IMR-90 (cell line): ENCODE measurements around the gene NQO2. TPM values are rescaled to one million over a fixed set of nuclear protein-coding genes. Genes with fewer than 3 reads are reported as not detected.

Experiments used
- ATAC-seq: fragments of 200-7000 bp; cut with Tn5 transposase; 2 replicates; pipeline ENCODE4 v1.9.1; 2020; ENCODE audit warnings: low read depth, mild to moderate bottlenecking, moderate library complexity
- BruUV-seq: library from RNA; stranded (reverse); fragments of 400-500 nt; replicated peaks from 2 replicates; lab custom pipeline; 2021; lab: Mats Ljungman, UMichigan
- CTCF ChIA-PET: fragments of 300-600 bp; formaldehyde crosslinking; extraction: SDS; loops from one replicate; lab custom pipeline; 2021; ENCODE audit warnings: antibody characterized with exemption; lab: Yijun Ruan, JAX
- POLR2A ChIA-PET: fragments of 300-600 bp; sonication (Branson Sonifier 250); formaldehyde crosslinking; loops from one replicate; lab custom pipeline; 2022; ENCODE audit warnings: antibody characterized with exemption; ENCODE audit not compliant: unreplicated experiment; lab: Charles Lee
- DNase-seq: peaks from one replicate; pipeline ENCODE4 v3.0.0; 2013
- H2AFZ ChIP-seq: replicated peaks from 2 replicates; pipeline ENCODE3; 2013; ENCODE audit warnings: low read length, mild to moderate bottlenecking; ENCODE audit not compliant: poor library complexity
- H2AK5ac ChIP-seq: 2 replicates; pipeline ENCODE4 v1.6.1; 2013; ENCODE audit warnings: low read depth, low read length, inconsistent platforms
- H2AK9ac ChIP-seq: replicated peaks from 2 replicates; pipeline ENCODE3; 2013; ENCODE audit warnings: mild to moderate bottlenecking, low read depth, low read length, moderate library complexity; ENCODE audit not compliant: poor library complexity
- H2BK120ac ChIP-seq: 2 replicates; pipeline ENCODE4 v1.6.1; 2013; ENCODE audit warnings: low read depth, low read length, inconsistent platforms
- H2BK15ac ChIP-seq: 3 replicates; pipeline ENCODE4 v1.6.1; 2013; ENCODE audit warnings: low read depth, low read length, inconsistent platforms
- H2BK20ac ChIP-seq: 2 replicates; pipeline ENCODE4 v1.6.1; 2013; ENCODE audit warnings: low read depth, mild to moderate bottlenecking, inconsistent platforms, low read length, moderate library complexity
- H2BK5ac ChIP-seq: 2 replicates; pipeline ENCODE4 v1.6.1; 2013; ENCODE audit warnings: mild to moderate bottlenecking, low read depth, low read length, inconsistent platforms; ENCODE audit not compliant: poor library complexity, severe bottlenecking
- H3K14ac ChIP-seq: replicated peaks from 2 replicates; pipeline ENCODE4 v1.6.1; 2013; ENCODE audit warnings: low read depth, low read length, inconsistent platforms
- H3K18ac ChIP-seq: 2 replicates; pipeline ENCODE4 v1.6.1; 2013; ENCODE audit warnings: low read depth, low read length, control low read depth
- H3K23ac ChIP-seq: 2 replicates; pipeline ENCODE4 v1.6.1; 2013; ENCODE audit warnings: low read depth, low read length, inconsistent platforms
- H3K27ac ChIP-seq: 2 replicates; pipeline ENCODE4 v1.5.1; 2013; ENCODE audit warnings: mild to moderate bottlenecking, control low read depth, low read length; ENCODE audit not compliant: insufficient read depth
- H3K27me3 ChIP-seq: 2 replicates; pipeline ENCODE4 v1.6.1; 2013; ENCODE audit warnings: low read length; ENCODE audit not compliant: control insufficient read depth, insufficient read depth
- H3K36me3 ChIP-seq: 2 replicates; pipeline ENCODE4 v1.6.1; 2013; ENCODE audit warnings: low read length, mixed read lengths; ENCODE audit not compliant: control insufficient read depth, insufficient read depth
- H3K4ac ChIP-seq: 2 replicates; pipeline ENCODE4 v1.6.1; 2013; ENCODE audit warnings: low read depth, low read length, inconsistent platforms
- H3K4me1 ChIP-seq: 2 replicates; pipeline ENCODE4 v1.6.1; 2013; ENCODE audit warnings: low read length, mixed read lengths; ENCODE audit not compliant: control insufficient read depth, insufficient read depth
- H3K4me2 ChIP-seq: 2 replicates; pipeline ENCODE4 v1.6.1; 2013; ENCODE audit warnings: low read depth, mild to moderate bottlenecking, control low read depth, low read length, moderate library complexity
- H3K4me3 ChIP-seq: 2 replicates; pipeline ENCODE4 v1.5.1; 2013; ENCODE audit warnings: low read depth, mild to moderate bottlenecking, control low read depth, low read length, moderate library complexity; ENCODE audit not compliant: insufficient read depth
- H3K56ac ChIP-seq: 2 replicates; pipeline ENCODE4 v1.6.1; 2013; ENCODE audit warnings: low read length, inconsistent platforms; ENCODE audit not compliant: insufficient read depth; ENCODE audit errors: extremely low read depth
- H3K79me1 ChIP-seq, 2 experiments: 2 replicates each; pipeline ENCODE4 v1.6.1; 2013; ENCODE audit warnings: low read length in 2 of 2, inconsistent platforms in 1 of 2, low read depth in 1 of 2
- H3K9ac ChIP-seq: 2 replicates; pipeline ENCODE4 v1.6.1; 2013; ENCODE audit warnings: low read depth, low read length, control low read depth
- H3K9me1 ChIP-seq: 2 replicates; pipeline ENCODE4 v1.6.1; 2013; ENCODE audit warnings: low read length, inconsistent platforms; ENCODE audit not compliant: insufficient read depth
- H3K9me3 ChIP-seq: 2 replicates; pipeline ENCODE4 v1.6.1; 2013; ENCODE audit warnings: low read length; ENCODE audit not compliant: control insufficient read depth, insufficient read depth
- H4K20me1 ChIP-seq: 2 replicates; pipeline ENCODE4 v1.6.1; 2013; ENCODE audit warnings: low read length, inconsistent platforms; ENCODE audit not compliant: insufficient read depth
- H4K5ac ChIP-seq: 2 replicates; pipeline ENCODE4 v1.6.1; 2013; ENCODE audit warnings: mild to moderate bottlenecking, low read depth, low read length, control low read depth
- H4K8ac ChIP-seq, 2 experiments: 2 replicates each; pipeline ENCODE4 v1.6.1; 2013; ENCODE audit warnings: low read depth in 2 of 2, low read length in 2 of 2, control low read depth in 1 of 2, inconsistent platforms in 1 of 2
- H4K91ac ChIP-seq: 2 replicates; pipeline ENCODE4 v1.6.1; 2013; ENCODE audit warnings: low read depth, low read length, inconsistent platforms; ENCODE audit not compliant: insufficient read depth
- BHLHE40 ChIP-seq: fragments of 150-350 bp; IDR thresholded peaks from 2 replicates; pipeline ENCODE4 v1.6.1; 2016; ENCODE audit warnings: mild to moderate bottlenecking, low read depth, low read length
- CHD1 ChIP-seq: IDR thresholded peaks from 2 replicates; pipeline ENCODE4 v1.6.1; 2012; ENCODE audit warnings: low read depth, low read length, improper control_type of control experiment
- CTCF ChIP-seq: conservative IDR thresholded peaks from 2 replicates; pipeline ENCODE4 v1.5.1; 2012; ENCODE audit warnings: mild to moderate bottlenecking, low read depth, low read length, improper control_type of control experiment
- ELK1 ChIP-seq: fragments of 150-350 bp; IDR thresholded peaks from 2 replicates; pipeline ENCODE4 v1.6.1; 2016; ENCODE audit warnings: low read depth, mild to moderate bottlenecking, low read length, moderate library complexity, borderline replicate concordance
- FOS ChIP-seq: fragments of 150-350 bp; IDR thresholded peaks from 2 replicates; pipeline ENCODE4 v1.6.1; 2016; ENCODE audit warnings: low read depth, low read length
- MAFK ChIP-seq: IDR thresholded peaks from 2 replicates; pipeline ENCODE4 v1.6.1; 2012; ENCODE audit warnings: low read depth, low read length, improper control_type of control experiment
- MXI1 ChIP-seq: IDR thresholded peaks from 2 replicates; pipeline ENCODE4 v1.6.1; 2012; ENCODE audit warnings: low read depth, mild to moderate bottlenecking, low read length, moderate library complexity, borderline replicate concordance
- NFE2L2 ChIP-seq: fragments of 150-350 bp; IDR thresholded peaks from 2 replicates; pipeline ENCODE4 v1.6.1; 2016; ENCODE audit warnings: low read depth, mild to moderate bottlenecking, low read length
- RCOR1 ChIP-seq: IDR thresholded peaks from 2 replicates; pipeline ENCODE4 v1.6.1; 2012; ENCODE audit warnings: mild to moderate bottlenecking, low read length, improper control_type of control experiment; ENCODE audit not compliant: insufficient replicate concordance
- RFX5 ChIP-seq: IDR thresholded peaks from 2 replicates; pipeline ENCODE4 v1.8.0; 2012; ENCODE audit warnings: low read depth, mild to moderate bottlenecking, low read length, moderate library complexity
- SMC3 ChIP-seq: fragments of 150-350 bp; IDR thresholded peaks from 2 replicates; pipeline ENCODE4 v1.6.1; 2016; ENCODE audit warnings: low read depth, mild to moderate bottlenecking, antibody characterized with exemption, low read length, moderate library complexity
- WGBS, 2 experiments: methylation state at CpG; one replicate each; pipeline versions ENCODE4 v1.1.5 to v1.1.7; 2013; ENCODE audit warnings: missing lambda C conversion rate in 2 of 2; ENCODE audit not compliant: insufficient read length in 1 of 2; ENCODE audit errors: extremely low coverage in 2 of 2; 5-methylcytosine and 5-hydroxymethylcytosine counted together
- dilution Hi-C: fragments of 300-500 bp; cut with HindIII; formaldehyde crosslinking; loops from one replicate; pipeline ENCODE4 v1.14.3; 2018; ENCODE audit warnings: low sequenced_read_pairs; ENCODE audit not compliant: unreplicated experiment
- in situ Hi-C: fragments of 300-500 bp; cut with MboI; formaldehyde crosslinking; loops from 3 replicates; pipeline ENCODE4 v1.14.3; 2019; ENCODE audit warnings: low sequenced_read_pairs, inconsistent platforms, mixed read lengths
- intact Hi-C: fragments of 100-400 bp; cut with micrococcal nuclease; formaldehyde crosslinking; loops from 2 replicates; pipeline ENCODE4 v1.10.0; 2022
- polyA plus RNA-seq, 3 experiments: library from polyadenylated mRNA; depleted of rRNA; stranded (reverse); fragments of >200 nt; gene quantifications; 2 replicates each; pipeline ENCODE4 v1.2.3, GENCODE V29; 2012; ENCODE audit warnings: low replicate concordance in 1 of 3
- total RNA-seq: library from RNA; depleted of rRNA; stranded (reverse); fragments of >200 nt; gene quantifications from 2 replicates; pipeline ENCODE4 v1.2.3, GENCODE V29; 2012

The NQO2 gene
- total and polyA plus RNA-seq, 2 of the 4 experiments (the other 2 are of a cell fraction) = 42.5 to 72.1 TPM

GRCh38 chr6:2960935-2961334, 38.8 kb upstream of the NQO2 start (continued):
- TF ChIP-seq RCOR1 = no peak

- no peak for TF ChIP-seq BHLHE40
- TF ChIP-seq CHD1 = no peak
- TF ChIP-seq RCOR1 = no peak
- TF ChIP-seq RFX5 = no peak
- TF ChIP-seq CTCF = no peak
- no peak for TF ChIP-seq MXI1
- TF ChIP-seq ELK1 = no peak
- TF ChIP-seq FOS = no peak
- TF ChIP-seq NFE2L2 = no peak
- TF ChIP-seq MAFK = no peak
- TF ChIP-seq SMC3 = no peak
- no peak for ATAC-seq
- Histone ChIP-seq H2AK5ac (0 out of 2 replicates have a peak overlapping the region, but pooled peaks have one; percentile 15), H2AK9ac (no peak overlapping the region), H2AFZ (no peak overlapping the region), H3K14ac (peak overlapping the region; percentile 73), H3K18ac (peak overlapping the region; percentile 27; the same call in 1 of the 2 replicates), H3K23ac (peak overlapping the region; percentile 41), H4K20me1 (peaks cover 11% of the 10 kb centered on the region; the same call in 1 of the 2 replicates), H3K9me3 (no peaks in the 10 kb centered on the region), H2BK20ac (0 out of 2 replicates have a peak overlapping the region, but pooled peaks have one; percentile 10), H3K4me1 (peaks cover 16% of the 10 kb centered on the region), H3K4me2 (no peak overlapping the region), H2BK120ac (peak overlapping the region; percentile 21; the same call in 1 of the 2 replicates), H4K5ac (no peak overlapping the region), H3K56ac (no peak overlapping the region), H3K4me3 (no peak overlapping the region), H3K9me1 (peaks cover 34% of the 10 kb centered on the region), H3K27ac (peak overlapping the region; percentile 56), H4K91ac (no peak overlapping the region), H3K9ac (no peak overlapping the region), H3K36me3 (peaks cover 14% of the 10 kb centered on the region; the same call in 1 of the 2 replicates), H2BK5ac (peak overlapping the region; percentile 47), H4K8ac (peak overlapping the region in 1 of 2 experiments; percentile 8; a peak in 1 of 4 replicates), H3K27me3 (no peaks in the 10 kb centered on the region), H3K4ac (peak overlapping the region; percentile 56), H2BK15ac (0 out of 3 replicates have a peak overlapping the region, but pooled peaks have one; percentile 14), H3K79me1 (peaks cover 59 to 86% of the 10 kb centered on the region in 2 experiments)
- BruUV-seq = no TSS peak
- ChIA-PET CTCF (interaction anchor here (0.6 kb wide), 1 partner anchor 193 kb away, joined by 3 read pairs; no protein-coding TSS in a partner anchor), POLR2A (no interaction called here)
- no peak for DNase-seq
- WGBS, 2 experiments = 95% methylated on average over 4 of the region's 7 CpGs; no CpG with 5 or more reads in 1 of the 2 experiments
- intact Hi-C loops = no loop called here
- in situ Hi-C loops = no loop called here
- dilution Hi-C loops = no loop called here
Measured at GRCh38 chr6:2961506-2961905, 38.2 kb upstream of the NQO2 start.
